K562 (cell line): Measurements from ENCODE around the gene WNT7B. TPM values are rescaled to one million over a fixed set of nuclear protein-coding genes. Genes with fewer than 3 reads are reported as not detected.
A peak's percentile ranks its signal among the peaks of the same experiment; 100 is the strongest.

Experiments
- ATAC-seq: fragments of 200-7000 bp; cut with Tn5 transposase; 3 replicates; pipeline ENCODE4 v1.9.1; 2020; ENCODE audit warnings: moderate library complexity
- BruUV-seq: library from RNA; stranded (reverse); fragments of 400-500 nt; replicated peaks from 2 replicates; lab custom pipeline; 2021; lab: Mats Ljungman, UMichigan
- CTCF ChIA-PET: fragments of 300-600 bp; formaldehyde crosslinking; extraction: SDS; loops from one replicate; lab custom pipeline; 2021; ENCODE audit warnings: low intra/inter-chr PET ratio; lab: Yijun Ruan, JAX
- POLR2A ChIA-PET: fragments of 300-600, 350-650 bp; sonication (Branson Sonifier 250); formaldehyde crosslinking; extraction: SDS; loops from one replicate; lab custom pipeline; 2021; ENCODE audit warnings: antibody characterized with exemption, inconsistent platforms; lab: Yijun Ruan, JAX
- DNase-seq, 4 experiments: peaks; one replicate each; pipeline versions ENCODE4 v3.0.0 to v3.0.0-alpha.2; 2011 to 2018; ENCODE audit warnings: low spot score in 3 of 4, mixed read lengths in 3 of 4; ENCODE audit errors: extremely low read depth in 1 of 4
- FAIRE-seq: peaks from 2 replicates; lab custom pipeline; 2011; peaks lifted over from hg19 to GRCh38; lab: Jason Lieb, UNC
- H2AFZ ChIP-seq: 2 replicates; pipeline ENCODE4 v1.6.0; 2011; ENCODE audit warnings: low read depth, low read length, control low read depth, inconsistent platforms
- H3K27ac ChIP-seq: fragments of 200-600 bp; 3 replicates; pipeline ENCODE4 v1.8.0; 2011; ENCODE audit warnings: low read depth, mild to moderate bottlenecking, control low read depth, inconsistent platforms, low read length, moderate library complexity, mixed read lengths; ENCODE audit errors: extremely low read depth
- H3K27me3 ChIP-seq, 2 experiments: fragments of 300-600 bp in 1 of 2; 2 replicates in 1 of 2; 3 replicates in 1 of 2; pipeline versions ENCODE4 v1.6.0 to v1.8.0; 2011; ENCODE audit warnings: inconsistent platforms in 2 of 2, low read length in 2 of 2, mild to moderate bottlenecking in 1 of 2, mixed read lengths in 1 of 2, moderate library complexity in 1 of 2; ENCODE audit not compliant: control insufficient read depth in 2 of 2, insufficient read depth in 2 of 2
- H3K36me3 ChIP-seq: fragments of 300-600 bp; 3 replicates; pipeline ENCODE4 v1.8.0; 2011; ENCODE audit warnings: mild to moderate bottlenecking, low read length, inconsistent platforms; ENCODE audit not compliant: control insufficient read depth, insufficient read depth
- H3K4me1 ChIP-seq, 2 experiments: fragments of 200-600 bp in 1 of 2; replicated peaks in 1 of 2; 2 replicates in 1 of 2; 3 replicates in 1 of 2; pipeline versions ENCODE4 v1.5.1 to v1.8.0; 2011; ENCODE audit warnings: inconsistent platforms in 2 of 2, low read length in 2 of 2, mild to moderate bottlenecking in 1 of 2, mixed read lengths in 1 of 2, moderate library complexity in 1 of 2; ENCODE audit not compliant: control insufficient read depth in 2 of 2, insufficient read depth in 2 of 2
- H3K4me2 ChIP-seq: 2 replicates; pipeline ENCODE4 v1.6.1; 2011; ENCODE audit warnings: low read length, control low read depth, inconsistent platforms, mixed read lengths; ENCODE audit not compliant: insufficient read depth
- H3K4me3 ChIP-seq: fragments of 200-600 bp; sonication (generic), shearing (Covaris generic); 2 replicates; pipeline ENCODE4 v1.5.1; 2016; ENCODE audit warnings: control low read depth, inconsistent platforms
- H3K79me2 ChIP-seq: fragments of 200-600 bp; 3 replicates; pipeline ENCODE4 v1.8.0; 2011; ENCODE audit warnings: low read length, inconsistent platforms; ENCODE audit not compliant: control insufficient read depth, insufficient read depth
- H3K9ac ChIP-seq, 2 experiments: 2 replicates each; pipeline versions ENCODE4 v1.6.0 to v1.6.1; 2011; ENCODE audit warnings: low read depth in 2 of 2, low read length in 2 of 2, control low read depth in 1 of 2, inconsistent platforms in 1 of 2, mild to moderate bottlenecking in 1 of 2, mixed read lengths in 1 of 2; ENCODE audit not compliant: insufficient read depth in 1 of 2
- H3K9me1 ChIP-seq: one replicate; pipeline ENCODE4 v1.6.0; 2011; ENCODE audit warnings: inconsistent platforms, mild to moderate bottlenecking, low read length, moderate library complexity; ENCODE audit not compliant: control insufficient read depth, insufficient read depth
- H3K9me3 ChIP-seq: replicated peaks from 2 replicates; pipeline ENCODE4 v1.5.1; 2011; ENCODE audit warnings: low read depth, low read length, inconsistent platforms; ENCODE audit not compliant: control insufficient read depth, insufficient read depth
- H4K20me1 ChIP-seq: replicated peaks from 2 replicates; pipeline ENCODE4 v1.6.1; 2011; ENCODE audit warnings: low read length, inconsistent platforms, mixed read lengths; ENCODE audit not compliant: control insufficient read depth, insufficient read depth
- CBX3 ChIP-seq, 2 experiments: IDR thresholded peaks; 1 replicate in 1 of 2; 2 replicates in 1 of 2; pipeline ENCODE4 v1.6.1; 2012; ENCODE audit warnings: inconsistent platforms in 2 of 2, low read length in 2 of 2, borderline replicate concordance in 1 of 2, control low read depth in 1 of 2
- IFI16 ChIP-seq: fragments of 250-450 bp; sonication (Bioruptor Pico); IDR thresholded peaks from 2 replicates; pipeline ENCODE4 v2.1.2; 2022; ENCODE audit warnings: mild to moderate bottlenecking, inconsistent platforms
- NCOA4 ChIP-seq: fragments of 450-650 bp; IDR thresholded peaks from 2 replicates; pipeline ENCODE4 v1.6.1; 2018; ENCODE audit warnings: mild to moderate bottlenecking; ENCODE audit not compliant: partially characterized antibody
- TRIM28 ChIP-seq: fragments of 450-650 bp; IDR thresholded peaks from 2 replicates; pipeline ENCODE4 v1.6.1; 2017
- YY1 ChIP-seq, 3 experiments: IDR thresholded peaks; 2 replicates each; pipeline ENCODE4 v1.6.1; 2011; ENCODE audit warnings: low read length in 2 of 3, mild to moderate bottlenecking in 2 of 3, moderate library complexity in 2 of 3, borderline replicate concordance in 1 of 3, control low read depth in 1 of 3, low read depth in 1 of 3; ENCODE audit not compliant: insufficient read depth in 3 of 3, insufficient replicate concordance in 2 of 3, control insufficient read depth in 1 of 3, insufficient read length in 1 of 3; ENCODE audit errors: extremely low read depth in 1 of 3
- ZKSCAN1 ChIP-seq: fragments of 150-350 bp; IDR thresholded peaks from 2 replicates; pipeline ENCODE4 v1.6.1; 2016; ENCODE audit warnings: low read depth, low read length
- ZNF311 ChIP-seq: fragments of 250-450 bp; sonication (Bioruptor Pico); IDR thresholded peaks from 2 replicates; pipeline ENCODE4 v1.4.0; 2020; ENCODE audit warnings: mild to moderate bottlenecking, moderate library complexity
- ZSCAN29 ChIP-seq: fragments of 450-650 bp; IDR thresholded peaks from 2 replicates; pipeline ENCODE4 v1.6.1; 2017
- WGBS: fragments of 100-300 bp; shearing (Covaris generic); methylation state at CpG from one replicate; pipeline ENCODE4 v1.1.6; 2016; ENCODE audit warnings: low coverage, mixed read lengths; ENCODE audit not compliant: insufficient coverage; ENCODE audit errors: missing lambda C conversion rate; 5-methylcytosine and 5-hydroxymethylcytosine counted together
- in situ Hi-C: fragments of 300-500 bp; cut with MboI; formaldehyde crosslinking; loops from 4 replicates; pipeline ENCODE4 v1.15.0; 2018; ENCODE audit warnings: inconsistent platforms, mixed read lengths
- intact Hi-C: fragments of 100-400 bp; cut with micrococcal nuclease; formaldehyde crosslinking; loops from 2 replicates; pipeline ENCODE4 v1.14.2; 2022
- polyA plus RNA-seq, 8 experiments: library from polyadenylated mRNA; depleted of rRNA in 4 of 8; stranded (reverse) in 5 of 8; unstranded in 3 of 8; fragments of >200 nt; fragmentation: Nextera tagmentation in 2 of 8; fragmentation: Illumina TruSeq in 1 of 8; extraction: Ambion mirVana in 2 of 8; extraction: Trizol in 1 of 8; gene quantifications; 2 replicates each; pipeline versions ENCODE4 v1.2.1 to v1.2.3, GENCODE V29; 2011 to 2014; ENCODE audit warnings: inconsistent platforms in 1 of 8, missing spikeins in 1 of 8
- total RNA-seq, 7 experiments: library from RNA; depleted of rRNA in 6 of 7; stranded (reverse); fragments of >200 nt in 6 of 7; fragmentation: Illumina TruSeq in 2 of 7; extraction: Trizol in 2 of 7; gene quantifications; 2 replicates each; pipeline versions ENCODE4 v1.2.1 to v1.2.3, GENCODE V29; 2011 to 2021; ENCODE audit warnings: low replicate concordance in 1 of 7
- TF ChIP-seq, protein P1 (sequence below): sonication (generic); formaldehyde crosslinking; IDR thresholded peaks from 2 replicates; pipeline ENCODE4 v1.8.1; 2023; ENCODE audit warnings: mild to moderate bottlenecking, missing genetic modification reagents
- TF ChIP-seq, protein P2 (sequence below): fragments of 450-650 bp; formaldehyde crosslinking; IDR thresholded peaks from 2 replicates; pipeline ENCODE4 v1.4.0; 2020; ENCODE audit warnings: mild to moderate bottlenecking, moderate library complexity
- TF ChIP-seq, protein P3 (sequence below), 3 experiments: fragments of 200-800 bp in 1 of 3; sonication (Bioruptor generic) in 1 of 3; sonication (generic) in 1 of 3; formaldehyde crosslinking in 1 of 3; IDR thresholded peaks; 2 replicates each; pipeline versions ENCODE4 v1.6.1 to v1.8.0; 2016 to 2022; ENCODE audit warnings: mild to moderate bottlenecking in 2 of 3, missing compliant biosample characterization in 2 of 3, missing genetic modification characterization in 2 of 3, missing genetic modification reagents in 1 of 3
- TF ChIP-seq, protein P4 (sequence below), 2 experiments: IDR thresholded peaks; 2 replicates each; pipeline ENCODE4 v1.6.1; 2011; ENCODE audit warnings: borderline replicate concordance in 1 of 2, control low read depth in 1 of 2, low read depth in 1 of 2, low read length in 1 of 2, mild to moderate bottlenecking in 1 of 2, mixed read lengths in 1 of 2, moderate library complexity in 1 of 2; ENCODE audit not compliant: insufficient read depth in 1 of 2, insufficient read length in 1 of 2, poor library complexity in 1 of 2, severe bottlenecking in 1 of 2; ENCODE audit errors: extremely low read depth in 1 of 2

Gene WNT7B
- total and polyA plus RNA-seq, 9 of the 15 experiments (the other 6 are each of a cell fraction or from before 2014, with no cell fraction given), result not detected

DNA sequence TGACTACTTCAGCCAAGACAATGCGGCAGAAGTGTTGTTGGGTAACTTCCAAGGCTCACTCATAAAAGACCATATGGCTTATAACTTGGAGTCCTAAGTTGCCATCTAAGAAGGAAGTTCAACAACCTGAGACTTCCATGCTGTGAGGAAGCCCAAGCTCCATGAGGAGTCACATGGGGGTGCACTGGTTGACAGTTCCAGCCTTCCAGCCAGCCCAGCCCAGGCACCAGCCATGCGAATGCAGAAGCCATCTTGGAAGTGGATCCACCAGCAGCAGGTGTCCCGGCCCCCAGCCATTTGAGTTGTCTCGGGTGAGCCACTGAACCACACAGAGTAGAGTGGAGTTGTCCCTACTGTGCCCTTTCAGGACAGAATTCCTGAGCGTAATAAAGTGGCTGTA lies 32.8 kb upstream of the WNT7B start:
- BruUV-seq, result no TSS peak
- no peak for DNase-seq
- in situ Hi-C loops (loop anchor here (5.0 to 25.0 kb wide), 2 partner anchors 108 to 303 kb away; no protein-coding TSS in a partner anchor), intact Hi-C loops (no loop called here)
- Histone ChIP-seq H3K36me3 (no peaks in the 10 kb centered on the region), H4K20me1 (no peaks in the 10 kb centered on the region), H2AFZ (no peak overlapping the region), H3K9me1 (no peaks in the 10 kb centered on the region), H3K79me2 (no peaks in the 10 kb centered on the region), H3K27ac (no peak overlapping the region), H3K4me1 (peaks cover 8 to 55% of the 10 kb centered on the region in 2 experiments; a peak in 4 of 5 replicates), H3K4me2 (no peak overlapping the region)
- no peak for ATAC-seq
- FAIRE-seq, result no peak
- no peak for TF ChIP-seq ZNF311 (CRISPR knock-in tag)
- TF ChIP-seq YY1 (IDR thresholded peaks at IDR 0.05; ENCODE audit: borderline replicate concordance in 1 of 3, control insufficient read depth in 1 of 3, extremely low read depth in 1 of 3, insufficient read depth in 3 of 3, insufficient read length in 1 of 3, insufficient replicate concordance in 2 of 3, low read depth in 1 of 3, low read length in 2 of 3), result peak; percentile 34 to 89 (median 50)
- TF ChIP-seq ZKSCAN1, result no peak
- TF ChIP-seq, protein P1, sequence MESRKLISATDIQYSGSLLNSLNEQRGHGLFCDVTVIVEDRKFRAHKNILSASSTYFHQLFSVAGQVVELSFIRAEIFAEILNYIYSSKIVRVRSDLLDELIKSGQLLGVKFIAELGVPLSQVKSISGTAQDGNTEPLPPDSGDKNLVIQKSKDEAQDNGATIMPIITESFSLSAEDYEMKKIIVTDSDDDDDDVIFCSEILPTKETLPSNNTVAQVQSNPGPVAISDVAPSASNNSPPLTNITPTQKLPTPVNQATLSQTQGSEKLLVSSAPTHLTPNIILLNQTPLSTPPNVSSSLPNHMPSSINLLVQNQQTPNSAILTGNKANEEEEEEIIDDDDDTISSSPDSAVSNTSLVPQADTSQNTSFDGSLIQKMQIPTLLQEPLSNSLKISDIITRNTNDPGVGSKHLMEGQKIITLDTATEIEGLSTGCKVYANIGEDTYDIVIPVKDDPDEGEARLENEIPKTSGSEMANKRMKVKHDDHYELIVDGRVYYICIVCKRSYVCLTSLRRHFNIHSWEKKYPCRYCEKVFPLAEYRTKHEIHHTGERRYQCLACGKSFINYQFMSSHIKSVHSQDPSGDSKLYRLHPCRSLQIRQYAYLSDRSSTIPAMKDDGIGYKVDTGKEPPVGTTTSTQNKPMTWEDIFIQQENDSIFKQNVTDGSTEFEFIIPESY, result no peak
- TF ChIP-seq, protein P2, sequence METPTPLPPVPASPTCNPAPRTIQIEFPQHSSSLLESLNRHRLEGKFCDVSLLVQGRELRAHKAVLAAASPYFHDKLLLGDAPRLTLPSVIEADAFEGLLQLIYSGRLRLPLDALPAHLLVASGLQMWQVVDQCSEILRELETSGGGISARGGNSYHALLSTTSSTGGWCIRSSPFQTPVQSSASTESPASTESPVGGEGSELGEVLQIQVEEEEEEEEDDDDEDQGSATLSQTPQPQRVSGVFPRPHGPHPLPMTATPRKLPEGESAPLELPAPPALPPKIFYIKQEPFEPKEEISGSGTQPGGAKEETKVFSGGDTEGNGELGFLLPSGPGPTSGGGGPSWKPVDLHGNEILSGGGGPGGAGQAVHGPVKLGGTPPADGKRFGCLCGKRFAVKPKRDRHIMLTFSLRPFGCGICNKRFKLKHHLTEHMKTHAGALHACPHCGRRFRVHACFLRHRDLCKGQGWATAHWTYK, result no peak
- TF ChIP-seq IFI16 (CRISPR knock-in tag), result no peak
- TF ChIP-seq CBX3 (IDR thresholded peaks at IDR 0.05; ENCODE audit: borderline replicate concordance in 1 of 2, low read length in 2 of 2), result 0 out of 3 replicates have a peak, but pooled peaks of 1 of the 2 experiments have one; percentile 29
- TF ChIP-seq, protein P3, sequence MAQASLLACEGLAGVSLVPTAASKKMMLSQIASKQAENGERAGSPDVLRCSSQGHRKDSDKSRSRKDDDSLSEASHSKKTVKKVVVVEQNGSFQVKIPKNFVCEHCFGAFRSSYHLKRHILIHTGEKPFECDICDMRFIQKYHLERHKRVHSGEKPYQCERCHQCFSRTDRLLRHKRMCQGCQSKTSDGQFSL (CRISPR knock-in tag; IDR thresholded peaks at IDR 0.05), result peak; percentile 76
- TF ChIP-seq, protein P3 (tag; IDR thresholded peaks at IDR 0.05), result no peak
- peak; percentile 64; the same call in 1 of the 2 replicates for TF ChIP-seq TRIM28
- no peak for TF ChIP-seq NCOA4
- TF ChIP-seq, protein P4, sequence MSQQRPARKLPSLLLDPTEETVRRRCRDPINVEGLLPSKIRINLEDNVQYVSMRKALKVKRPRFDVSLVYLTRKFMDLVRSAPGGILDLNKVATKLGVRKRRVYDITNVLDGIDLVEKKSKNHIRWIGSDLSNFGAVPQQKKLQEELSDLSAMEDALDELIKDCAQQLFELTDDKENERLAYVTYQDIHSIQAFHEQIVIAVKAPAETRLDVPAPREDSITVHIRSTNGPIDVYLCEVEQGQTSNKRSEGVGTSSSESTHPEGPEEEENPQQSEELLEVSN (IDR thresholded peaks at IDR 0.05; ENCODE audit: borderline replicate concordance in 1 of 2, extremely low read depth in 1 of 2, insufficient read depth in 1 of 2, insufficient read length in 1 of 2, low read depth in 1 of 2, low read length in 1 of 2, poor library complexity in 1 of 2, severe bottlenecking in 1 of 2), result no peak
- TF ChIP-seq ZSCAN29, result no peak
- TF ChIP-seq, all 486 proteins: peak for 4
- Histone ChIP-seq H3K9ac (no peak overlapping the region), H3K9me3 (no peaks in the 10 kb centered on the region), H3K27me3 (no peaks in the 10 kb centered on the region), H3K4me3 (no peak overlapping the region)
- 19% methylated on average over 5 of the region's 5 CpGs for WGBS
- ChIA-PET CTCF (no interaction called here), POLR2A (interaction anchor here (0.7 to 0.8 kb wide), 2 partner anchors 75 to 137 kb away, joined by 3 read pairs; no protein-coding TSS in a partner anchor)
